Kidney glomerular epithelial cell (primary cell): ENCODE results near the gene OAS2.
"Not testable (repeated sequence)": the region's sequence is repeated elsewhere in the genome, so short reads cannot be mapped to it uniquely, and the experiment has no call there.

Experiments
- DNase-seq: peaks from one replicate; lab custom pipeline; 2025; lab: John Stamatoyannopoulos, UW

OAS2 gene

DNA sequence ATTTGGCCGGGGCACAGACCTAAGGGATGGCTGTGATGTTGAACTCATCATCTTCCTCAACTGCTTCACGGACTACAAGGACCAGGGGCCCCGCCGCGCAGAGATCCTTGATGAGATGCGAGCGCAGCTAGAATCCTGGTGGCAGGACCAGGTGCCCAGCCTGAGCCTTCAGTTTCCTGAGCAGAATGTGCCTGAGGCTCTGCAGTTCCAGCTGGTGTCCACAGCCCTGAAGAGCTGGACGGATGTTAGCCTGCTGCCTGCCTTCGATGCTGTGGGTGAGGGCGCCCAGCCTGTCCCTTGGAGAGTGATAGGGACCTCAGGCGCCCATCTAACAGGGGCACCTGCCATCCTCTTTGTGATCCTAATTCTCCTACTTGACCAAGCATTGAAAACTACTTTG, 27.6 kb upstream of the OAS2 start:
- DNase-seq = no peak

GRCh38 chr12:112957125-112957524, 21.2 kb upstream of the OAS2 start:
- DNase-seq = not testable (repeated sequence)

DNA sequence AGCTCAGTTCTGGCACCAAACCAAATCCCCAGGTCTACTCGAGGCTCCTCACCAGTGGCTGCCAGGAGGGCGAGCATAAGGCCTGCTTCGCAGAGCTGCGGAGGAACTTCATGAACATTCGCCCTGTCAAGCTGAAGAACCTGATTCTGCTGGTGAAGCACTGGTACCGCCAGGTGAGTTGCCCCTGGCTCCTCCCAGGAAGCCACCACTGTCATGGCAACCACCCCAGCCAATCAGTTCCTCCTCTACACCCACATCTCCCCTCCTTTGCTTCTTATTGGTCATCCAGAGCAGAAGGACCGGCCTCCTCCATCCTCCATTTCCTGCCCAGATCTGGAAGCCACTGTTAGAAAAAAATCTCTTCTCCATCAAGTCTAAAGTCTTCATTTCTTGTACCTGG, 17.2 kb upstream of the OAS2 start:
- DNase-seq = no peak

DNA sequence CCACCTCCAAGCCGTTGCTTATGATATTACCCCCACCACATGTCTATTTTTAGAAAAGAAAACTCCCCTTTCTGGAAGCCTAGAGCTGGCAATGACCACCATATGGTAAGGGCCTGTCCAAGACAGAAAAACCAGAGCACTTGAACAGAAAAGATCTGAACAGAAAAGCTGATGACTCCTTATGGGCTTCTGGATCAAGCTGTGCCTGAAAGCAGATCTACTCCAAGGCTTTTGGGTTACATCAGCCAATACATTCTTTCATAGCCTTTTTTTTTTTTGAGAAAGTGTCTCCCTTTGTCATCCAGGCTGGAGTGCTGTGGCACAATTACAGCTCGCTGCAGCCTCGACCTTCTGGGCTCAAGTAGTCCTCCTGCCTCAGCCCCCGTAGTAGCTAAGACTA, 16.8 kb upstream of the OAS2 start:
- no peak for DNase-seq

DNA sequence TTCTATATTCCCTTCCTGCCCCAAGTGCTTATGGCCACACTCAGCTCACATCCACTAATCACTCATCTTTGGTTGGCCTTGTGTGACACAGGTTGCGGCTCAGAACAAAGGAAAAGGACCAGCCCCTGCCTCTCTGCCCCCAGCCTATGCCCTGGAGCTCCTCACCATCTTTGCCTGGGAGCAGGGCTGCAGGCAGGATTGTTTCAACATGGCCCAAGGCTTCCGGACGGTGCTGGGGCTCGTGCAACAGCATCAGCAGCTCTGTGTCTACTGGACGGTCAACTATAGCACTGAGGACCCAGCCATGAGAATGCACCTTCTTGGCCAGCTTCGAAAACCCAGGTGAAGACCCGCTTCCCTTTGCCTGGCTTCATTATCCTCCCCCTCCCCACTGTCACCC, 15.8 kb upstream of the OAS2 start:
- DNase-seq = no peak

- DNase-seq = no peak
These were observed 15.0 kb upstream of the OAS2 start for GRCh38 chr12:112963227-112963861.

DNA sequence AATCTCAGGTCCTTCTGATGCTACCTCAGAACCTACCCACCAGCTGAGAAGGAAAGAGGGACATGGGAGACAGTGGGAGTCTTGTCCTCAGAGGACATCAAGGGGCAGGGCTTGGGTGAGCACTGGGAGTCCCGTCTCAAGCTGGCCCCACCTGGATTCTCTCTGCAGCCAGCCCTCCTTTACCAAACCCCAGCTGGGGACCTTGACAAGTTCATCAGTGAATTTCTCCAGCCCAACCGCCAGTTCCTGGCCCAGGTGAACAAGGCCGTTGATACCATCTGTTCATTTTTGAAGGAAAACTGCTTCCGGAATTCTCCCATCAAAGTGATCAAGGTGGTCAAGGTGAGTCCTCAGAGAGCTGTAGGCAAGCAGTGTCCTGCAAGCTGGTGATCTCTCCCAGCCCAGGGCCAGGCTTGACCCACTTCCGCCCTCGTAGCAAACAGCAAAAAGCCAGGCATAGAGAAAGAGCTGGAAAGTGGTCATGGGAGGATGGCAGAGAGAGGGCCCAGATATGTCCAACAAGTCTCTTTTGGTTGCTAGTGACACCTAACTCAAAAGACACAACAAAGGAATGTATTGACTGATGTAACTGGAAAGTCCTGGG, 14.2 kb upstream of the OAS2 start:
- no peak for DNase-seq

- no peak for DNase-seq
These were observed 13.4 kb upstream of the OAS2 start for GRCh38 chr12:112964915-112965314.

GRCh38 chr12:112965643-112966042, 12.7 kb upstream of the OAS2 start:
- no peak for DNase-seq

- DNase-seq = no peak
These were observed 11.0 kb upstream of the OAS2 start for GRCh38 chr12:112967306-112967705.

GRCh38 chr12:112967858-112968257, 10.5 kb upstream of the OAS2 start:
- DNase-seq = no peak

- DNase-seq = no peak
These were observed 8.6 kb upstream of the OAS2 start for GRCh38 chr12:112969547-112970306.

- DNase-seq = no peak
These were observed 7.9 kb upstream of the OAS2 start for GRCh38 chr12:112970391-112970790.

- DNase-seq = no peak
These were observed 7.1 kb upstream of the OAS2 start for GRCh38 chr12:112971248-112971647.

- no peak for DNase-seq
These were observed 5.1 kb upstream of the OAS2 start for GRCh38 chr12:112973011-112973735.

- DNase-seq = no peak
These were observed 4.5 kb upstream of the OAS2 start for GRCh38 chr12:112973818-112974231.

GRCh38 chr12:112974904-112975303, 3.4 kb upstream of the OAS2 start:
- no peak for DNase-seq

- no peak for DNase-seq
These were observed 1.2 kb upstream of the OAS2 start for GRCh38 chr12:112977139-112977538.

DNA sequence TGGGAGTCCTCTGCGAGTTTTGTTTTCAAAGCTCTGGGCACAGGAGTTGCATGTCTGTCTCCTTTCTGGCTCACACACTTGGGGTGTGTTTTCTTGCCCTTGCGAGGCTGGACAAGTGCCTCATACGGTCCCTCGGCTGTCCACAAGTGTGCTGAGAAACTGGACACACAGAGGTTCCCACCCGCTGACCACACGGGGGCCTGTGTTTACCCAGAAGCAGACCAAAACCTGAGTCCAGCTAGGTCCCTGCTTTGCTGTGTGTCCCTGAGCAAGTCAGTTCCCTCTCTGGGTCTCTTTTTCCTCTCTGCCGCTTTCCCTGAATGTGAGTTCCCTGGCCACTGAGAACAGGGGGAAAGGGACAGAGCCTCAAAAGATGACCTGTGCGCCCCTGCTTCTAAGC, 678 bp upstream of the OAS2 start:
- no peak for DNase-seq

DNA sequence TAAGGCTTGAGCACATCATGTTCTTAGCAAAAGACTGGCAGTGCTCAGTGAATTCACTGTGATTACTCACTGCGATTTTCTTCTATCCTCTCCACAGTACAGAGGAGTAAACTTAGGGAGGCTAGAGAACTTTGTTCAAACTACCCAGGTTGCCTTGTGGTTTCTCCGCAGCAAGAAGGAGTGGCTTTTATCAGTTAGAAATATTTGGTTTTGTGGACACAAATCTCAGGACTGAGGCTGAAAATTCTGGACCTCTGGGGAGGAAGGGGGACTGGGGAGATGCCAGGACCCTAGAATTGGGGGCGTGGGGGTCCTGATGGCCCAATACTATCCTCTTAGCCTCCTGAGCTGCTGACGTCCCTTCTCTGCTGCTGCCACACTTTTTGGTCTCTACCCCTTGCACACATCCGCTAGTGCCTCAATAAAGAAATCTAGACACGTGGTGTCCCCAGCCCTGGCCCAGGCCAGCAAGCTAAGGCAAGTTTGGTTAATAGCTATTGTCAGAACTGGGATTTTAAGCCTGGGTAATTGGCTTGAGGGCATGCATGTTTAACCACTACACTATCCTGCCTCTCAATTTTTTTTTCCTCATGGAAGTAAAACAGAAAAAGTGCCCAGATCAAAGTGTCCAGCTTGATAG, 842 bp downstream of the OAS2 start:
- DNase-seq = no peak

- DNase-seq = no peak
These were observed 2.3 kb downstream of the OAS2 start for GRCh38 chr12:112980491-112981158.
